Uterus (tissue), 2 donors: ENCODE results near the gene SUPT4H1.

Experiments used
- CTCF ChIP-seq, 4 experiments: fragments of 200-600 bp in 2 of 4; fragments of 450-650 bp in 2 of 4; sonication (generic) in 2 of 4; IDR thresholded peaks; one replicate each; pipeline ENCODE4 v1.5.1; 2016 to 2019; ENCODE audit warnings: antibody characterized with exemption in 4 of 4, mild to moderate bottlenecking in 2 of 4, moderate library complexity in 1 of 4
- POLR2A ChIP-seq, 2 donors: fragments of 450-650 bp; IDR thresholded peaks; one replicate each; pipeline ENCODE4 v1.6.1; 2016; ENCODE audit warnings: antibody characterized with exemption in 2 of 2, mild to moderate bottlenecking in 1 of 2, moderate library complexity in 1 of 2

DNA sequence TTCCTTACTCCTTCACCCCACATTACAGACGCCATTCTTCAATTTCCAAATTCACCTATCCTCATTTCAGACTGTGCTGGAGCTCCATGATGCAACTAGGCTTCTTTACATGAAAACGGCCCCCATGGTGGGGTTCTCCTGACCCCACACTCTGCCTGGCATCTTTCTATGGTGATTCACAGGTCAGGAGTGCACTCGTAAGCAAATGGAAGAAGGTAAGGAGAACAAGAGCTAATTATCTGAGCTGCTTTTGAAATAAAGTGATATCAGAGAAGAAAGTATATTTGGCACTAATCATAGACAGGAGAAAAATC, 27.5 kb upstream of the SUPT4H1 start:
- TF ChIP-seq POLR2A (IDR thresholded peaks at IDR 0.05) (no peak), CTCF (IDR thresholded peaks at IDR 0.05) (no peak)
